SK-N-SH (cell line): ENCODE results near the gene RNF169. TPM values are rescaled to one million over a fixed set of nuclear protein-coding genes. Genes with fewer than 3 reads are reported as not detected.

Experiments used
- CTCF ChIA-PET: fragments of 300-600, 350-600 bp; formaldehyde crosslinking; extraction: SDS; loops from one replicate; lab custom pipeline; 2021; lab: Yijun Ruan, JAX
- POLR2A ChIA-PET: fragments of 350-600 bp; sonication (Branson Sonifier 250); formaldehyde crosslinking; extraction: SDS; loops from one replicate; lab custom pipeline; 2020; ENCODE audit warnings: antibody characterized with exemption, inconsistent platforms; lab: Yijun Ruan, JAX
- DNase-seq: peaks from one replicate; pipeline ENCODE4 v3.0.0; 2012
- H2AFZ ChIP-seq: fragments of 200-600 bp; sonication (generic); 2 replicates; pipeline ENCODE4 v1.8.1; 2016; ENCODE audit warnings: antibody characterized with exemption, mild to moderate bottlenecking, low read depth
- H3F3A ChIP-seq: fragments of 200-600 bp; sonication (generic); replicated peaks from 2 replicates; pipeline ENCODE3; 2016; ENCODE audit warnings: antibody characterized with exemption, mild to moderate bottlenecking; ENCODE audit not compliant: insufficient read depth
- H3K27ac ChIP-seq, 2 experiments: fragments of 200-500 bp in 1 of 2; fragments of 200-600 bp in 1 of 2; sonication (Bioruptor generic) in 1 of 2; sonication (generic), shearing (Covaris generic) in 1 of 2; 2 replicates each; pipeline versions ENCODE4 v1.5.1 to v1.6.1; 2014 to 2016; ENCODE audit warnings: low read depth in 2 of 2, inconsistent platforms in 1 of 2, low read length in 1 of 2, mild to moderate bottlenecking in 1 of 2, mixed read lengths in 1 of 2
- H3K27me3 ChIP-seq: fragments of 200-600 bp; sonication (generic), shearing (Covaris generic); 2 replicates; pipeline ENCODE4 v1.6.1; 2016; ENCODE audit warnings: mixed run types; ENCODE audit not compliant: insufficient read depth
- H3K36me3 ChIP-seq, 2 experiments: fragments of 200-500 bp in 1 of 2; fragments of 200-600 bp in 1 of 2; sonication (Bioruptor generic) in 1 of 2; sonication (generic) in 1 of 2; replicated peaks in 1 of 2; 2 replicates each; pipeline versions ENCODE3 to v1.5.1; 2014 to 2016; ENCODE audit warnings: low read length in 1 of 2, mild to moderate bottlenecking in 1 of 2; ENCODE audit not compliant: insufficient read depth in 2 of 2, control insufficient read depth in 1 of 2
- H3K4me1 ChIP-seq, 2 experiments: fragments of 200-500 bp in 1 of 2; fragments of 200-600 bp in 1 of 2; sonication (Bioruptor generic) in 1 of 2; sonication (generic), shearing (Covaris generic) in 1 of 2; 2 replicates each; pipeline versions ENCODE4 v1.5.1 to v1.6.1; 2014 to 2016; ENCODE audit warnings: low read depth in 1 of 2, low read length in 1 of 2, mixed run types in 1 of 2; ENCODE audit not compliant: insufficient read depth in 2 of 2, control insufficient read depth in 1 of 2
- H3K4me2 ChIP-seq: fragments of 200-600 bp; sonication (generic), shearing (Covaris generic); 2 replicates; pipeline ENCODE4 v1.6.1; 2017; ENCODE audit warnings: mixed run types
- H3K4me3 ChIP-seq, 2 experiments: fragments of 200-500 bp in 1 of 2; fragments of 200-600 bp in 1 of 2; sonication (Bioruptor generic) in 1 of 2; sonication (generic), shearing (Covaris generic) in 1 of 2; 2 replicates each; pipeline versions ENCODE4 v1.5.1 to v1.8.1; 2014 to 2016; ENCODE audit warnings: low read depth in 2 of 2, inconsistent platforms in 1 of 2, low read length in 1 of 2, mild to moderate bottlenecking in 1 of 2, mixed read lengths in 1 of 2, moderate library complexity in 1 of 2
- H3K79me2 ChIP-seq: fragments of 200-600 bp; sonication (generic); 2 replicates; pipeline ENCODE4 v1.8.1; 2017; ENCODE audit warnings: mild to moderate bottlenecking; ENCODE audit not compliant: insufficient read depth
- H3K9ac ChIP-seq: fragments of 200-600 bp; sonication (generic); 2 replicates; pipeline ENCODE4 v1.6.1; 2017; ENCODE audit warnings: mixed run types
- H3K9me2 ChIP-seq: fragments of 200-600 bp; sonication (generic); 2 replicates; pipeline ENCODE4 v1.6.1; 2017; ENCODE audit warnings: mixed run types
- H3K9me3 ChIP-seq: fragments of 200-600 bp; sonication (generic); 2 replicates; pipeline ENCODE4 v1.6.1; 2017; ENCODE audit warnings: mixed run types, mild to moderate bottlenecking, moderate library complexity
- H4K20me1 ChIP-seq: fragments of 200-600 bp; sonication (generic); 2 replicates; pipeline ENCODE4 v1.6.1; 2017; ENCODE audit warnings: mild to moderate bottlenecking, mixed run types; ENCODE audit not compliant: insufficient read depth
- EP300 ChIP-seq, 2 experiments: IDR thresholded peaks; 2 replicates each; pipeline versions ENCODE4 v1.4.0 to v1.6.1; 2012; ENCODE audit warnings: borderline replicate concordance in 1 of 2, low read depth in 1 of 2, low read length in 1 of 2
- EZH2phosphoT487 ChIP-seq: fragments of 200-600 bp; sonication (generic); IDR thresholded peaks from 2 replicates; pipeline ENCODE4 v1.6.1; 2017; ENCODE audit warnings: low read depth, mixed run types, mild to moderate bottlenecking, antibody characterized with exemption, moderate library complexity, borderline replicate concordance
- FOXJ3 ChIP-seq: sonication (generic); formaldehyde crosslinking; IDR thresholded peaks from 2 replicates; pipeline ENCODE4 v1.5.1; 2020; ENCODE audit warnings: mild to moderate bottlenecking, missing genetic modification reagents
- IRF3 ChIP-seq: fragments of 150-350 bp; IDR thresholded peaks from 2 replicates; pipeline ENCODE4 v1.6.1; 2016; ENCODE audit warnings: mild to moderate bottlenecking, low read depth, low read length
- MEF2A ChIP-seq: IDR thresholded peaks from 2 replicates; pipeline ENCODE4 v1.4.0; 2012; ENCODE audit warnings: low read depth, borderline replicate concordance
- MXI1 ChIP-seq: IDR thresholded peaks from 2 replicates; pipeline ENCODE4 v1.6.1; 2012; ENCODE audit warnings: mild to moderate bottlenecking, low read depth, low read length, improper control_type of control experiment
- RXRA ChIP-seq: IDR thresholded peaks from 2 replicates; pipeline ENCODE4 v1.4.0; 2012; ENCODE audit warnings: low read depth, mild to moderate bottlenecking, borderline replicate concordance
- TAF1 ChIP-seq: IDR thresholded peaks from 2 replicates; pipeline ENCODE4 v1.6.1; 2012; ENCODE audit warnings: low read depth, mild to moderate bottlenecking, low read length, moderate library complexity, borderline replicate concordance
- WGBS: methylation state at CpG from one replicate; pipeline ENCODE4 v1.1.6; 2017; ENCODE audit warnings: low lambda C conversion rate; 5-methylcytosine and 5-hydroxymethylcytosine counted together
- polyA plus RNA-seq, 3 experiments: library from polyadenylated mRNA; depleted of rRNA; stranded (reverse); fragments of >200 nt; gene quantifications; 2 replicates each; pipeline ENCODE4 v1.2.3, GENCODE V29; 2012
- TF ChIP-seq, protein P1 (sequence below): IDR thresholded peaks from 2 replicates; pipeline ENCODE4 v1.4.0; 2012; ENCODE audit warnings: low read depth, borderline replicate concordance
- TF ChIP-seq, protein P2 (sequence below): fragments of 150-350 bp; IDR thresholded peaks from 2 replicates; pipeline ENCODE4 v1.6.1; 2017; ENCODE audit warnings: antibody characterized with exemption, low read length, low read depth, borderline replicate concordance
- TF ChIP-seq, protein P3 (sequence below): fragments of 200-600 bp; sonication (generic); IDR thresholded peaks from 2 replicates; pipeline ENCODE4 v1.6.1; 2017; ENCODE audit warnings: antibody characterized with exemption, mild to moderate bottlenecking, moderate library complexity

Gene RNF169
- polyA plus RNA-seq, 1 of the 3 experiments (the other 2 are of a cell fraction) = 2.2 TPM

- Histone ChIP-seq H4K20me1 (no peaks in the 10 kb centered on the region), H2AFZ (no peak overlapping the region), H3K9ac (no peak overlapping the region), H3K27me3 (no peaks in the 10 kb centered on the region), H3K36me3 (peaks cover 48 to 86% of the 10 kb centered on the region in 2 experiments), H3K27ac (no peak overlapping the region), H3K79me2 (no peaks in the 10 kb centered on the region), H3K9me3 (no peaks in the 10 kb centered on the region), H3K4me2 (no peak overlapping the region), H3K4me1 (peaks cover 0 to 9% of the 10 kb centered on the region in 2 experiments; a peak in 1 of 4 replicates), H3K4me3 (no peak overlapping the region), H3K9me2 (no peaks in the 10 kb centered on the region), H3F3A (peaks cover 24% of the 10 kb centered on the region)
- TF ChIP-seq MXI1 = no peak
- ChIA-PET POLR2A (no interaction called here), CTCF (no interaction called here)
- WGBS = 94% methylated on average over 4 of the region's 4 CpGs
- no peak for DNase-seq
Observed at GRCh38 chr11:74844865-74845264, 96.2 kb downstream of the RNF169 start.

- 95% methylated on average over 5 of the region's 5 CpGs for WGBS
- H3K9me2 ChIP-seq = no peaks in the 10 kb centered on the region
- no peak for DNase-seq
- H3K79me2 ChIP-seq = no peaks in the 10 kb centered on the region
- no peak overlapping the region for H3K4me3 ChIP-seq
- ChIA-PET CTCF (interaction anchor here (0.7 kb wide), 1 partner anchor 403 kb away, joined by 3 read pairs; no protein-coding TSS in a partner anchor), POLR2A (no interaction called here)
- H3K27me3 ChIP-seq = no peaks in the 10 kb centered on the region
- H3K4me1 ChIP-seq = peaks cover 0 to 16% of the 10 kb centered on the region in 2 experiments; a peak in 1 of 4 replicates
- H3K36me3 ChIP-seq = peaks cover 44 to 78% of the 10 kb centered on the region in 2 experiments
- H2AFZ ChIP-seq = no peak overlapping the region
- no peaks in the 10 kb centered on the region for H4K20me1 ChIP-seq
- no peak overlapping the region for H3K4me2 ChIP-seq
- no peak overlapping the region for H3K27ac ChIP-seq
- peaks cover 24% of the 10 kb centered on the region for H3F3A ChIP-seq
- no peaks in the 10 kb centered on the region for H3K9me3 ChIP-seq
- H3K9ac ChIP-seq = no peak overlapping the region
- TF ChIP-seq FOXJ3 (no peak), EZH2phosphoT487 (no peak), MEF2A (no peak), TAF1 (no peak), RXRA (no peak), EP300 (IDR thresholded peaks at IDR 0.05; ENCODE audit: borderline replicate concordance in 1 of 2, low read depth in 1 of 2, low read length in 1 of 2) (no peak), IRF3 (no peak)
- TF ChIP-seq, protein P1, sequence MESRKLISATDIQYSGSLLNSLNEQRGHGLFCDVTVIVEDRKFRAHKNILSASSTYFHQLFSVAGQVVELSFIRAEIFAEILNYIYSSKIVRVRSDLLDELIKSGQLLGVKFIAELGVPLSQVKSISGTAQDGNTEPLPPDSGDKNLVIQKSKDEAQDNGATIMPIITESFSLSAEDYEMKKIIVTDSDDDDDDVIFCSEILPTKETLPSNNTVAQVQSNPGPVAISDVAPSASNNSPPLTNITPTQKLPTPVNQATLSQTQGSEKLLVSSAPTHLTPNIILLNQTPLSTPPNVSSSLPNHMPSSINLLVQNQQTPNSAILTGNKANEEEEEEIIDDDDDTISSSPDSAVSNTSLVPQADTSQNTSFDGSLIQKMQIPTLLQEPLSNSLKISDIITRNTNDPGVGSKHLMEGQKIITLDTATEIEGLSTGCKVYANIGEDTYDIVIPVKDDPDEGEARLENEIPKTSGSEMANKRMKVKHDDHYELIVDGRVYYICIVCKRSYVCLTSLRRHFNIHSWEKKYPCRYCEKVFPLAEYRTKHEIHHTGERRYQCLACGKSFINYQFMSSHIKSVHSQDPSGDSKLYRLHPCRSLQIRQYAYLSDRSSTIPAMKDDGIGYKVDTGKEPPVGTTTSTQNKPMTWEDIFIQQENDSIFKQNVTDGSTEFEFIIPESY = no peak
- TF ChIP-seq, protein P2, sequence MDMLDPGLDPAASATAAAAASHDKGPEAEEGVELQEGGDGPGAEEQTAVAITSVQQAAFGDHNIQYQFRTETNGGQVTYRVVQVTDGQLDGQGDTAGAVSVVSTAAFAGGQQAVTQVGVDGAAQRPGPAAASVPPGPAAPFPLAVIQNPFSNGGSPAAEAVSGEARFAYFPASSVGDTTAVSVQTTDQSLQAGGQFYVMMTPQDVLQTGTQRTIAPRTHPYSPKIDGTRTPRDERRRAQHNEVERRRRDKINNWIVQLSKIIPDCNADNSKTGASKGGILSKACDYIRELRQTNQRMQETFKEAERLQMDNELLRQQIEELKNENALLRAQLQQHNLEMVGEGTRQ = no peak
- TF ChIP-seq, protein P3, sequence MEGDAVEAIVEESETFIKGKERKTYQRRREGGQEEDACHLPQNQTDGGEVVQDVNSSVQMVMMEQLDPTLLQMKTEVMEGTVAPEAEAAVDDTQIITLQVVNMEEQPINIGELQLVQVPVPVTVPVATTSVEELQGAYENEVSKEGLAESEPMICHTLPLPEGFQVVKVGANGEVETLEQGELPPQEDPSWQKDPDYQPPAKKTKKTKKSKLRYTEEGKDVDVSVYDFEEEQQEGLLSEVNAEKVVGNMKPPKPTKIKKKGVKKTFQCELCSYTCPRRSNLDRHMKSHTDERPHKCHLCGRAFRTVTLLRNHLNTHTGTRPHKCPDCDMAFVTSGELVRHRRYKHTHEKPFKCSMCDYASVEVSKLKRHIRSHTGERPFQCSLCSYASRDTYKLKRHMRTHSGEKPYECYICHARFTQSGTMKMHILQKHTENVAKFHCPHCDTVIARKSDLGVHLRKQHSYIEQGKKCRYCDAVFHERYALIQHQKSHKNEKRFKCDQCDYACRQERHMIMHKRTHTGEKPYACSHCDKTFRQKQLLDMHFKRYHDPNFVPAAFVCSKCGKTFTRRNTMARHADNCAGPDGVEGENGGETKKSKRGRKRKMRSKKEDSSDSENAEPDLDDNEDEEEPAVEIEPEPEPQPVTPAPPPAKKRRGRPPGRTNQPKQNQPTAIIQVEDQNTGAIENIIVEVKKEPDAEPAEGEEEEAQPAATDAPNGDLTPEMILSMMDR = no peak
- TF ChIP-seq, all 33 proteins: peak for 0
Observed at GRCh38 chr11:74845978-74846517, 97.4 kb downstream of the RNF169 start.
